Measurements from ENCODE around the gene DLX3. TPM values are rescaled to one million over a fixed set of nuclear protein-coding genes. Genes with fewer than 3 reads are reported as not detected.

Gene DLX3
- total and polyA plus RNA-seq, 2 of the 8 experiments (the other 6 are each of a cell fraction or from before 2014, with no cell fraction given): 0.15 to 0.20 TPM

DNA sequence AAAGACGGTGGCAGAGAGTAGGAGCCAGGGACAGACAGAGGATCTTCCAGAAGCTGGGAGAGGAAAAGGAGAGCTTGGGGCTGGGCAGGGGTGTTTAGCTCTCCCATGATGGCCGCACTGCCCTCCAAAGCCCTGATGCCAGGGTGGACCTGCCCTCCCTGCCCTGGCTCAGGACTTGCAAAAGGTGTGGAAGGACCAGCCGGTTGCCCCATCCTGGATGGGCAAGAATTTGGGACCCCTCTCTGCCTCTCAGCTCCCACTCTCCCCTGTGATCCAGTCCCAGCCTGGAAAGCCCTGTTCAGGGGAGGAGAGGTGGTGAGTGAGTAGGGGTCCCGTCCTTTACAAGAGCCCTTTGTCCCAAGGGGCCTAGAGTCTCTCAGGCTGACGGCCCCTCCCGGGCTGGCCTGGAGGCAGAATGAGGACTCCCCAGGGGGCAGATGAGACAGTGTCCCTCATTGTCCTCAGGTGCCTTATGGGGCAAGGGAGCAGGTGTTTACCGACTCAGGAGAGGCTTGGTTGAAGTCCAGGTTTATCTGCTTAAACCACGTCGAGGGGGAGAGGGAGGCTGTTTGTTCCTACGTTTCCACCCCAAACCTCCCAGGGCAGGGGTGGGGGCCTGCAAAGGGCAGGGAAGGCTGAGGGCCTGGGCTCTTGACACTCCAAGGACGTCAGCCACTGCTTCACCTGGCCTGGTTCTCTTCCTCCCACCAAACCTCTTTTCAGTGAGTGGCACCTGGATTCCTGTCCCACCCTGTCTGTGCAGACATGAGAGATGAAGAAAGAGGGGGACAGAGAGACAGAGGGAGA lies 41.6 kb upstream of the DLX3 start (continued):
- TF ChIP-seq RXRA (IDR thresholded peaks at IDR 0.05; ENCODE audit: insufficient read depth, low read depth, low read length): no peak
- no peak for TF ChIP-seq GTF2F1 (IDR thresholded peaks at IDR 0.05; ENCODE audit: borderline replicate concordance, low read depth, low read length)
